ENCODE results near the gene RAPSN.
A peak's percentile ranks its signal among the peaks of the same experiment; 100 is the strongest.

RAPSN gene

DNA sequence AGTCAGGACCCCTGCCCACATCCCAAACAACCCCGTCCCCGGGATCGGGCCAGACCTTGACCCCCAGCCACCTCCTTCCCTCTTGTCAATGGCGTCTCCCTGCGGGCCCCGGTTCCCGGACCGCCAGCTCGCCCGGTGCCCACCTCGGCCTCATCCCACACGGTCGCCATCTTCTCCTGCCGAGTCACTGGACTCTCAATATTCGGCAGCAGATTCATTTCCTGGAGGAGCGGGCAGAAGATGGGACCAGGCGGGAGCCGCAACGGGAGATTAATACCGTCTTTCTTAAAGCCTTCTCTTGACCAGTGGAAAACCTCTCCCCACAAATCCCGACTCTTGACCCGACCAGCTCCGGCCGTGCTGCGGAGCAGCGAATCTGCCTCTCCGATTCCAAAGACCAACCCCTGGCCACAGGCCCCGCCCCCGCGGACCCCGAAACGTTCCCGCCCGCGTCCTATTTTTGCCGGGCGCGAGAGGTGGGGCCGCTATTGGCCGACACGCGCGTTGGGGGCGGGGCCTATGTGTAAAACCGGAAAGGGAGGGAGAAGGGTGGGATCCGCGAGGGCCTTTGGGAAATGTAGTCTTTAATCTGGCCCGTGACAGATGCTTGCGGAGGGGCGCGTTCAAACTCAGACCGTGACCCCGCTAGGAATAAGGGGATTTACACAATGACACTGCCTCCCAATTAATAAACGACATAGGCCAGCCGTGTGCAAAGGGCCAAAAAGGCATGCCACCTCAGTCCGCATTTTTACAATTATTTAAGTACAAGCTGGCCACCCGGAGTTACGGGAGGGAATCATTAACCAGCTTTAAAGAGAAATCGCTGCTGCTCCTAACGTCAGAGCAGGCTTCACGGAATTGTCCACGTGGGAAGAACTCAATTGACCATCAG is 22.6 kb downstream of the RAPSN start, which contains the start of gene PSMC3:
Gene PSMC3 (minus strand): TSS at position 378 of the 895 bp plus-strand sequence. CDS start 160 bp downstream, at position 218.
- DNase-seq (ENCODE audit: low read depth): peak; percentile 93
- H3K4me3 ChIP-seq (ENCODE audit: low read length): peak within 1 kb of the TSS; percentile 99
- TF ChIP-seq, protein P1, sequence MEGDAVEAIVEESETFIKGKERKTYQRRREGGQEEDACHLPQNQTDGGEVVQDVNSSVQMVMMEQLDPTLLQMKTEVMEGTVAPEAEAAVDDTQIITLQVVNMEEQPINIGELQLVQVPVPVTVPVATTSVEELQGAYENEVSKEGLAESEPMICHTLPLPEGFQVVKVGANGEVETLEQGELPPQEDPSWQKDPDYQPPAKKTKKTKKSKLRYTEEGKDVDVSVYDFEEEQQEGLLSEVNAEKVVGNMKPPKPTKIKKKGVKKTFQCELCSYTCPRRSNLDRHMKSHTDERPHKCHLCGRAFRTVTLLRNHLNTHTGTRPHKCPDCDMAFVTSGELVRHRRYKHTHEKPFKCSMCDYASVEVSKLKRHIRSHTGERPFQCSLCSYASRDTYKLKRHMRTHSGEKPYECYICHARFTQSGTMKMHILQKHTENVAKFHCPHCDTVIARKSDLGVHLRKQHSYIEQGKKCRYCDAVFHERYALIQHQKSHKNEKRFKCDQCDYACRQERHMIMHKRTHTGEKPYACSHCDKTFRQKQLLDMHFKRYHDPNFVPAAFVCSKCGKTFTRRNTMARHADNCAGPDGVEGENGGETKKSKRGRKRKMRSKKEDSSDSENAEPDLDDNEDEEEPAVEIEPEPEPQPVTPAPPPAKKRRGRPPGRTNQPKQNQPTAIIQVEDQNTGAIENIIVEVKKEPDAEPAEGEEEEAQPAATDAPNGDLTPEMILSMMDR (conservative IDR thresholded peaks at IDR 0.05; ENCODE audit: low read length): no peak

- TF ChIP-seq, protein P1 (conservative IDR thresholded peaks at IDR 0.05; ENCODE audit: low read length): no peak
- H3K4me3 ChIP-seq (ENCODE audit: low read length): peak overlapping the region; percentile 99
- no peak for DNase-seq (ENCODE audit: low read depth)
Measured at GRCh38 chr11:47425611-47426010, 23.3 kb downstream of the RAPSN start.

DNA sequence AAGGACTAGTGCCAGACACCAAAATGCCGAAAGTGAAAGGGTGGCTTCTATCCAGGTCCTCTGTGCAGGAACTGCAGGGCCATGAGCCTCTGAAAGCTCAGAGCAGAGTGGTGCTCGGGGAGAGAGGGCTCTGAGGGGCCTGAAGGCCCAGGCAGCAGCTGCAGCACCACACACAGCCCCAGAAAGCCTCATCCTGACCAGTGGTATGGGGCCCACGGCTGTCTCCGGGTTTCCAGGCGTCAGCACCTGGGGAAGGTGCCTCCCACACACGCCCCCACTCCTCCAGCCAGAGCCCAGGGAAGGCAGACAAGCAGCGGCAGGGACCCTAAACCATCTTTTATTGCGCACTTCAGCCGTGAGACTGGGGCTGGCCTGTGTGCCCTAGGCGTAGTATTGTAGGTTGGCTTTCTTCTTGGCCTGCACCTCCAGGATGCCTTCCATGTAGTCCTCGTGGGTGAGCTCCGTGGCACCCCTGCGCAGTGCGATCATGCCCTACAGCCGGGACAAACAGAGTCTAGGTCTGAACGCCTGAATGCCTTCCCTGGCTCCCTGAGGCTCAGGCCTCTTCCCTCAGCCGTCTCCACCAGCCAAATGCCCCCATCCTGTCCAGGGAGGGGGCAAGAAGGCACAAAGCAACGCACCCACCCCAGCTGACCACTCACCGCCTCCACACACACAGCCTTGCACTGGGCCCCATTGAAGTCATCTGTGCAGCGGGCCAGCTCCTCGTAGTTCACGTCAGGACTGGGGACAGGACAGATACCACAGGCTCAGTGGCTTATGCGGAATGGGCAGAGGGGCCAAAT is 30.3 kb downstream of the RAPSN start:
- TF ChIP-seq, protein P1 (conservative IDR thresholded peaks at IDR 0.05; ENCODE audit: low read length): no peak
- peak; percentile 25 for DNase-seq (ENCODE audit: low read depth)
- H3K4me3 ChIP-seq (ENCODE audit: low read length): no peak overlapping the region

DNA sequence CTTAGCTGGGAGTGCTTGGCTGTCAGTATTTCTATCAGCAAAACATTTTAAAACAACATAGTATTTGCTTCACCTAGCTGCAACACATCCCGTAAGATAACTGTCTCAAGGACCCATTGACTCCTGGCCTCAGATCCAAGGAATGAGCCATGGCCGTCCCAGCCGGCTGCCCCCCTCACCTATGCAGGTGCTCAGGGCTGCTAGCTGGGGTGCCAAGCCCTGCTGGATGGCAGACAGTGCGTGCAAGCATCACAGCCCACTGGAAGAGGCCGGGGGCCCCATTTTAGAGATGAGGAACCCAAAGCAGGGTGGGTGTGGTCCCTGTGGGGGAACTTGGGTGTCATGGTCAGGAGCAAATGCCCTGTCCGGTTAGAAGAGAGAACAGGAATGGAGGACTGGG is 31.2 kb downstream of the RAPSN start:
- no peak for DNase-seq (ENCODE audit: low read depth)
- TF ChIP-seq, protein P1 (conservative IDR thresholded peaks at IDR 0.05; ENCODE audit: low read length): no peak
- H3K4me3 ChIP-seq (ENCODE audit: low read length): no peak overlapping the region

DNA sequence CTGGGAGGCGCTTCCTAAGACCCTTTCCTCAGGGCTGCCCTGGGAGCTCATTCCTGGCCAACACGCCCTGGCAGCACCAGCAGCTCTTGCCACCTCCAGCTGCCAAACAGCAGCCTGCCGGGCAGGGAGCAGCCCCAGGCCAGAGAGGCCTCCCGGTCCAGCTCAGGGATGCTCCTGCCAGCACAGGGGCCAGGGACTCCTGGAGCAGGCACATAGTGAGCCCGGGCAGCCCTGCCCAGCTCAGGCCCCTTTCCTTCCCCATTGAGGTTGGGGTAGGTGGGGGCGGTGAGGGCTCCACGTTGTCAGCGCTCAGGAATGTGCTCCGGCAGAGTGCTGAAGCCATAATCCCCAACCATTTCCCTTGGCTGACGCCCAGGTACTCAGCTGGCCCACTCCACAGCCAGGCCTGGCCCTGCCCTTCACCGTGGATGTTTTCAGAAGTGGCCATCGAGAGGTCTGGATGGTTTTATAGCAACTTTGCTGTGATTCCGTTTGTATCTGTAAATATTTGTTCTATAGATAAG is 32.9 kb downstream of the RAPSN start:
- DNase-seq (ENCODE audit: low read depth): peak; percentile 95
- H3K4me3 ChIP-seq (ENCODE audit: low read length): no peak overlapping the region
- TF ChIP-seq, protein P1 (conservative IDR thresholded peaks at IDR 0.05; ENCODE audit: low read length): no peak

- H3K4me3 ChIP-seq (ENCODE audit: low read length): no peak overlapping the region
- TF ChIP-seq, protein P1 (conservative IDR thresholded peaks at IDR 0.05; ENCODE audit: low read length): no peak
- no peak for DNase-seq (ENCODE audit: low read depth)
Measured at GRCh38 chr11:47415091-47415854, 33.7 kb downstream of the RAPSN start.

All from AG10803 (cell line).